IMR-90 (cell line): ENCODE data around the gene SCN4A. TPM values are rescaled to one million over a fixed set of nuclear protein-coding genes. Genes with fewer than 3 reads are reported as not detected.

Source experiments
- ATAC-seq: fragments of 200-7000 bp; cut with Tn5 transposase; 2 replicates; pipeline ENCODE4 v1.9.1; 2020; ENCODE audit warnings: low read depth, mild to moderate bottlenecking, moderate library complexity
- BruUV-seq: library from RNA; stranded (reverse); fragments of 400-500 nt; replicated peaks from 2 replicates; lab custom pipeline; 2021; lab: Mats Ljungman, UMichigan
- CTCF ChIA-PET: fragments of 300-600 bp; formaldehyde crosslinking; extraction: SDS; loops from one replicate; lab custom pipeline; 2021; ENCODE audit warnings: antibody characterized with exemption; lab: Yijun Ruan, JAX
- POLR2A ChIA-PET: fragments of 300-600 bp; sonication (Branson Sonifier 250); formaldehyde crosslinking; loops from one replicate; lab custom pipeline; 2022; ENCODE audit warnings: antibody characterized with exemption; ENCODE audit not compliant: unreplicated experiment; lab: Charles Lee
- DNase-seq: peaks from one replicate; pipeline ENCODE4 v3.0.0; 2013
- H2AFZ ChIP-seq: replicated peaks from 2 replicates; pipeline ENCODE3; 2013; ENCODE audit warnings: low read length, mild to moderate bottlenecking; ENCODE audit not compliant: poor library complexity
- H2AK5ac ChIP-seq: 2 replicates; pipeline ENCODE4 v1.6.1; 2013; ENCODE audit warnings: low read depth, low read length, inconsistent platforms
- H2AK9ac ChIP-seq: replicated peaks from 2 replicates; pipeline ENCODE3; 2013; ENCODE audit warnings: mild to moderate bottlenecking, low read depth, low read length, moderate library complexity; ENCODE audit not compliant: poor library complexity
- H2BK120ac ChIP-seq: 2 replicates; pipeline ENCODE4 v1.6.1; 2013; ENCODE audit warnings: low read depth, low read length, inconsistent platforms
- H2BK15ac ChIP-seq: 3 replicates; pipeline ENCODE4 v1.6.1; 2013; ENCODE audit warnings: low read depth, low read length, inconsistent platforms
- H2BK20ac ChIP-seq: 2 replicates; pipeline ENCODE4 v1.6.1; 2013; ENCODE audit warnings: low read depth, mild to moderate bottlenecking, inconsistent platforms, low read length, moderate library complexity
- H2BK5ac ChIP-seq: 2 replicates; pipeline ENCODE4 v1.6.1; 2013; ENCODE audit warnings: mild to moderate bottlenecking, low read depth, low read length, inconsistent platforms; ENCODE audit not compliant: poor library complexity, severe bottlenecking
- H3K14ac ChIP-seq: replicated peaks from 2 replicates; pipeline ENCODE4 v1.6.1; 2013; ENCODE audit warnings: low read depth, low read length, inconsistent platforms
- H3K18ac ChIP-seq: 2 replicates; pipeline ENCODE4 v1.6.1; 2013; ENCODE audit warnings: low read depth, low read length, control low read depth
- H3K23ac ChIP-seq: 2 replicates; pipeline ENCODE4 v1.6.1; 2013; ENCODE audit warnings: low read depth, low read length, inconsistent platforms
- H3K27ac ChIP-seq: 2 replicates; pipeline ENCODE4 v1.5.1; 2013; ENCODE audit warnings: mild to moderate bottlenecking, control low read depth, low read length; ENCODE audit not compliant: insufficient read depth
- H3K27me3 ChIP-seq: 2 replicates; pipeline ENCODE4 v1.6.1; 2013; ENCODE audit warnings: low read length; ENCODE audit not compliant: control insufficient read depth, insufficient read depth
- H3K36me3 ChIP-seq: 2 replicates; pipeline ENCODE4 v1.6.1; 2013; ENCODE audit warnings: low read length, mixed read lengths; ENCODE audit not compliant: control insufficient read depth, insufficient read depth
- H3K4ac ChIP-seq: 2 replicates; pipeline ENCODE4 v1.6.1; 2013; ENCODE audit warnings: low read depth, low read length, inconsistent platforms
- H3K4me1 ChIP-seq: 2 replicates; pipeline ENCODE4 v1.6.1; 2013; ENCODE audit warnings: low read length, mixed read lengths; ENCODE audit not compliant: control insufficient read depth, insufficient read depth
- H3K4me2 ChIP-seq: 2 replicates; pipeline ENCODE4 v1.6.1; 2013; ENCODE audit warnings: low read depth, mild to moderate bottlenecking, control low read depth, low read length, moderate library complexity
- H3K4me3 ChIP-seq: 2 replicates; pipeline ENCODE4 v1.5.1; 2013; ENCODE audit warnings: low read depth, mild to moderate bottlenecking, control low read depth, low read length, moderate library complexity; ENCODE audit not compliant: insufficient read depth
- H3K56ac ChIP-seq: 2 replicates; pipeline ENCODE4 v1.6.1; 2013; ENCODE audit warnings: low read length, inconsistent platforms; ENCODE audit not compliant: insufficient read depth; ENCODE audit errors: extremely low read depth
- H3K79me1 ChIP-seq, 2 experiments: 2 replicates each; pipeline ENCODE4 v1.6.1; 2013; ENCODE audit warnings: low read length in 2 of 2, inconsistent platforms in 1 of 2, low read depth in 1 of 2
- H3K9ac ChIP-seq: 2 replicates; pipeline ENCODE4 v1.6.1; 2013; ENCODE audit warnings: low read depth, low read length, control low read depth
- H3K9me1 ChIP-seq: 2 replicates; pipeline ENCODE4 v1.6.1; 2013; ENCODE audit warnings: low read length, inconsistent platforms; ENCODE audit not compliant: insufficient read depth
- H3K9me3 ChIP-seq: 2 replicates; pipeline ENCODE4 v1.6.1; 2013; ENCODE audit warnings: low read length; ENCODE audit not compliant: control insufficient read depth, insufficient read depth
- H4K20me1 ChIP-seq: 2 replicates; pipeline ENCODE4 v1.6.1; 2013; ENCODE audit warnings: low read length, inconsistent platforms; ENCODE audit not compliant: insufficient read depth
- H4K5ac ChIP-seq: 2 replicates; pipeline ENCODE4 v1.6.1; 2013; ENCODE audit warnings: mild to moderate bottlenecking, low read depth, low read length, control low read depth
- H4K8ac ChIP-seq, 2 experiments: 2 replicates each; pipeline ENCODE4 v1.6.1; 2013; ENCODE audit warnings: low read depth in 2 of 2, low read length in 2 of 2, control low read depth in 1 of 2, inconsistent platforms in 1 of 2
- H4K91ac ChIP-seq: 2 replicates; pipeline ENCODE4 v1.6.1; 2013; ENCODE audit warnings: low read depth, low read length, inconsistent platforms; ENCODE audit not compliant: insufficient read depth
- POLR2A ChIP-seq: IDR thresholded peaks from 2 replicates; pipeline ENCODE4 v1.6.1; 2012; ENCODE audit warnings: mild to moderate bottlenecking, low read depth, low read length
- WGBS, 2 experiments: methylation state at CpG; one replicate each; pipeline versions ENCODE4 v1.1.5 to v1.1.7; 2013; ENCODE audit warnings: missing lambda C conversion rate in 2 of 2; ENCODE audit not compliant: insufficient read length in 1 of 2; ENCODE audit errors: extremely low coverage in 2 of 2; 5-methylcytosine and 5-hydroxymethylcytosine counted together
- dilution Hi-C: fragments of 300-500 bp; cut with HindIII; formaldehyde crosslinking; loops from one replicate; pipeline ENCODE4 v1.14.3; 2018; ENCODE audit warnings: low sequenced_read_pairs; ENCODE audit not compliant: unreplicated experiment
- in situ Hi-C: fragments of 300-500 bp; cut with MboI; formaldehyde crosslinking; loops from 3 replicates; pipeline ENCODE4 v1.14.3; 2019; ENCODE audit warnings: low sequenced_read_pairs, inconsistent platforms, mixed read lengths
- intact Hi-C: fragments of 100-400 bp; cut with micrococcal nuclease; formaldehyde crosslinking; loops from 2 replicates; pipeline ENCODE4 v1.10.0; 2022
- polyA plus RNA-seq, 3 experiments: library from polyadenylated mRNA; depleted of rRNA; stranded (reverse); fragments of >200 nt; gene quantifications; 2 replicates each; pipeline ENCODE4 v1.2.3, GENCODE V29; 2012; ENCODE audit warnings: low replicate concordance in 1 of 3
- total RNA-seq: library from RNA; depleted of rRNA; stranded (reverse); fragments of >200 nt; gene quantifications from 2 replicates; pipeline ENCODE4 v1.2.3, GENCODE V29; 2012

SCN4A gene
- total and polyA plus RNA-seq, 2 of the 4 experiments (the other 2 are of a cell fraction), result not detected

DNA sequence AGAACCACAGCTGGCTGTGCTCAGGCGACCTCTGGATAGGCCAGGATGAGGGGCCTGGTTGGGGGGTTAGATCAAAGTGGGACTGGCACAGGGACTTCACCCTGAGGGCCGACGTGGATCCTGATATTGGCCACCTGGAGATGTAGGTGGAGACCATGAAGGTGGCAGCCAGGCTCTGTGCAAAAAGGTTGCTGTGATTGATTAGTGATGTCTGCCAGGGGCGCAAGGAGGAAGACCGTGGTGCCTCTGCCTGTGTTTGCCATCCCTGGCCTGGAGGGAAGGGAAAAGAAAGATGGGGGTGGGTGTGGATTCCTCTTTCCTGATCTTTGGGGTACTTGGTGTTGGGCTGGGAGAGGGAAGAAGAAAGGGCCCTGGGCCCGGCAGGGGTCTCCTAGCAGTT, 529 bp upstream of the SCN4A start:
- Histone ChIP-seq H3K14ac (no peak overlapping the region), H3K9me3 (no peaks in the 10 kb centered on the region), H4K20me1 (peaks cover 3% of the 10 kb centered on the region; the same call in 1 of the 2 replicates), H3K4me1 (peaks cover 10% of the 10 kb centered on the region), H3K27me3 (peaks cover 8% of the 10 kb centered on the region), H3K56ac (no peak overlapping the region), H2BK15ac (no peak overlapping the region), H2AK9ac (no peak overlapping the region), H2BK5ac (no peak overlapping the region), H2BK120ac (no peak overlapping the region), H4K8ac (no peak overlapping the region), H3K4me3 (no peak overlapping the region), H3K27ac (no peak overlapping the region), H3K4me2 (no peak overlapping the region), H3K79me1 (no peaks in the 10 kb centered on the region), H3K18ac (no peak overlapping the region), H3K4ac (no peak overlapping the region), H2AFZ (no peak overlapping the region), H4K5ac (no peak overlapping the region), H3K36me3 (no peaks in the 10 kb centered on the region), H3K23ac (no peak overlapping the region), H4K91ac (no peak overlapping the region), H2AK5ac (0 out of 2 replicates have a peak overlapping the region, but pooled peaks have one; percentile 1), H2BK20ac (no peak overlapping the region), H3K9ac (no peak overlapping the region), H3K9me1 (peaks cover 11% of the 10 kb centered on the region)
- ChIA-PET CTCF (no interaction called here), POLR2A (no interaction called here)
- DNase-seq, result no peak
- 90% methylated on average over 2 of the region's 6 CpGs; no CpG with 5 or more reads in 1 of the 2 experiments for WGBS, 2 experiments
- no peak for TF ChIP-seq POLR2A
- BruUV-seq, result no TSS peak
- intact Hi-C loops, result no loop called here
- in situ Hi-C loops, result no loop called here
- ATAC-seq, result no peak
- dilution Hi-C loops, result no loop called here
